Astrocyte (in vitro differentiated cells and primary cell): ENCODE results near the gene CHSY1. TPM values are rescaled to one million over a fixed set of nuclear protein-coding genes. Genes with fewer than 3 reads are reported as not detected.

Source experiments
- DNase-seq: peaks from one replicate; pipeline ENCODE4 v3.0.0-alpha.2; 2010; ENCODE audit warnings: low read depth
- FAIRE-seq: peaks from 2 replicates; lab custom pipeline; 2011; peaks lifted over from hg19 to GRCh38; lab: Jason Lieb, UNC
- H2AFZ ChIP-seq: 2 replicates; pipeline ENCODE4 v1.6.0; 2012; ENCODE audit warnings: low read depth, low read length, inconsistent platforms
- H3K27ac ChIP-seq: 2 replicates; pipeline ENCODE4 v1.5.1; 2011; ENCODE audit warnings: low read depth, low read length, inconsistent platforms
- H3K27me3 ChIP-seq: 2 replicates; pipeline ENCODE4 v1.6.0; 2011; ENCODE audit warnings: low read length, inconsistent platforms; ENCODE audit not compliant: insufficient read depth
- H3K36me3 ChIP-seq: 2 replicates; pipeline ENCODE4 v1.5.1; 2011; ENCODE audit warnings: low read length, inconsistent platforms; ENCODE audit not compliant: insufficient read depth
- H3K4me1 ChIP-seq: 2 replicates; pipeline ENCODE4 v1.5.1; 2011; ENCODE audit warnings: low read length, inconsistent platforms; ENCODE audit not compliant: insufficient read depth
- H3K4me2 ChIP-seq: 2 replicates; pipeline ENCODE4 v1.6.0; 2012; ENCODE audit warnings: low read length, inconsistent platforms
- H3K4me3 ChIP-seq: 2 replicates; pipeline ENCODE4 v1.5.1; 2011; ENCODE audit warnings: low read depth, mild to moderate bottlenecking, low read length, inconsistent platforms; ENCODE audit not compliant: insufficient read depth
- H3K79me2 ChIP-seq: 2 replicates; pipeline ENCODE4 v1.6.0; 2012; ENCODE audit warnings: mild to moderate bottlenecking, low read length, inconsistent platforms; ENCODE audit not compliant: insufficient read depth
- H3K9ac ChIP-seq: 2 replicates; pipeline ENCODE4 v1.6.0; 2012; ENCODE audit warnings: mild to moderate bottlenecking, low read length, inconsistent platforms
- H3K9me3 ChIP-seq: 2 replicates; pipeline ENCODE4 v1.5.1; 2012; ENCODE audit warnings: low read depth, mild to moderate bottlenecking, low read length, inconsistent platforms; ENCODE audit not compliant: insufficient read depth
- H4K20me1 ChIP-seq: 2 replicates; pipeline ENCODE4 v1.6.0; 2012; ENCODE audit warnings: low read length, inconsistent platforms; ENCODE audit not compliant: insufficient read depth
- H3K27ac Mint-ChIP-seq: one replicate; pipeline ENCODE4 v1.8.0; 2021; ENCODE audit warnings: mild to moderate bottlenecking, mixed read lengths; ENCODE audit not compliant: unreplicated experiment
- H3K27me3 Mint-ChIP-seq: one replicate; pipeline ENCODE4 v1.8.0; 2021; ENCODE audit warnings: low read depth, mixed read lengths; ENCODE audit not compliant: unreplicated experiment
- H3K36me3 Mint-ChIP-seq: one replicate; pipeline ENCODE4 v1.8.0; 2021; ENCODE audit warnings: low read depth, mixed read lengths; ENCODE audit not compliant: unreplicated experiment
- H3K4me1 Mint-ChIP-seq: one replicate; pipeline ENCODE4 v1.8.0; 2021; ENCODE audit warnings: low read depth, mixed read lengths; ENCODE audit not compliant: unreplicated experiment
- H3K4me3 Mint-ChIP-seq: one replicate; pipeline ENCODE4 v1.8.0; 2021; ENCODE audit warnings: mild to moderate bottlenecking, moderate library complexity, mixed read lengths; ENCODE audit not compliant: unreplicated experiment
- H3K9me3 Mint-ChIP-seq: one replicate; pipeline ENCODE4 v1.8.0; 2021; ENCODE audit warnings: mild to moderate bottlenecking, mixed read lengths; ENCODE audit not compliant: unreplicated experiment
- CTCF ChIP-seq: IDR thresholded peaks from 2 replicates; pipeline ENCODE4 v1.5.1; 2011; ENCODE audit warnings: low read depth, mild to moderate bottlenecking, inconsistent platforms, low read length, moderate library complexity; ENCODE audit not compliant: insufficient read depth
- EZH2 ChIP-seq: IDR thresholded peaks from 2 replicates; pipeline ENCODE4 v1.6.1; 2012; ENCODE audit warnings: mild to moderate bottlenecking, low read length, inconsistent platforms; ENCODE audit not compliant: insufficient read depth
- total RNA-seq: library from RNA; stranded (reverse); gene quantifications from 2 replicates; pipeline ENCODE4 v1.2.1, GENCODE V29; 2021

The CHSY1 gene
- total RNA-seq, 1 donor from 2014 or later: 42.2 TPM

- Histone ChIP-seq H3K36me3 (peaks cover 17% of the 10 kb centered on the region), H3K79me2 (peaks cover 90% of the 10 kb centered on the region), H3K4me2 (peak overlapping the region; percentile 41), H3K4me3 (no peak overlapping the region), H4K20me1 (peaks cover 87% of the 10 kb centered on the region), H3K9me3 (no peaks in the 10 kb centered on the region), H3K4me1 (peaks cover 41% of the 10 kb centered on the region), H2AFZ (no peak overlapping the region), H3K27me3 (no peaks in the 10 kb centered on the region), H3K9ac (no peak overlapping the region), H3K27ac (no peak overlapping the region)
- H3K36me3 Mint-ChIP-seq: peaks cover 3% of the 10 kb centered on the region
- H3K4me3 Mint-ChIP-seq: no peak overlapping the region
- no peak for TF ChIP-seq EZH2
- no peak for TF ChIP-seq CTCF
- H3K4me1 Mint-ChIP-seq: peaks cover 30% of the 10 kb centered on the region
- no peak for DNase-seq
- H3K9me3 Mint-ChIP-seq: no peaks in the 10 kb centered on the region
- no peak overlapping the region for H3K27ac Mint-ChIP-seq
- FAIRE-seq: no peak
- H3K27me3 Mint-ChIP-seq: no peaks in the 10 kb centered on the region
Measured at GRCh38 chr15:101246824-101247745, 4.8 kb downstream of the CHSY1 start.

GRCh38 chr15:101246391-101246790 lies 5.5 kb downstream of the CHSY1 start:
- Mint-ChIP-seq H3K4me1 (peaks cover 30% of the 10 kb centered on the region), H3K27ac (no peak overlapping the region), H3K4me3 (no peak overlapping the region), H3K27me3 (no peaks in the 10 kb centered on the region), H3K9me3 (no peaks in the 10 kb centered on the region), H3K36me3 (peaks cover 3% of the 10 kb centered on the region)
- no peaks in the 10 kb centered on the region for H3K27me3 ChIP-seq
- H2AFZ ChIP-seq: no peak overlapping the region
- peaks cover 41% of the 10 kb centered on the region for H3K4me1 ChIP-seq
- H3K79me2 ChIP-seq: peaks cover 97% of the 10 kb centered on the region
- no peak overlapping the region for H3K4me2 ChIP-seq
- no peak overlapping the region for H3K27ac ChIP-seq
- H3K9me3 ChIP-seq: no peaks in the 10 kb centered on the region
- TF ChIP-seq EZH2 (no peak), CTCF (no peak)
- no peak overlapping the region for H3K9ac ChIP-seq
- peaks cover 93% of the 10 kb centered on the region for H4K20me1 ChIP-seq
- H3K36me3 ChIP-seq: peaks cover 20% of the 10 kb centered on the region
- no peak overlapping the region for H3K4me3 ChIP-seq
- FAIRE-seq (no peak), DNase-seq (no peak)
